ENCODE measurements around the gene ERCC6. TPM values are rescaled to one million over a fixed set of nuclear protein-coding genes. Genes with fewer than 3 reads are reported as not detected.

Gene ERCC6
- total and polyA plus RNA-seq, 2 donors (not counting 1 experiment from before 2014, with no cell fraction given), result 8.1 to 59.8 TPM

GRCh38 chr10:49528977-49529506 is 9.9 kb downstream of the ERCC6 start:
- POLR2A ChIA-PET, result no interaction called here
- intact Hi-C loops (cut with micrococcal nuclease), result no loop called here
- Histone ChIP-seq H3K9me3 (ENCODE audit: control extremely low read depth in 1 of 3, control insufficient read depth in 2 of 3, insufficient read depth in 1 of 3, low read length in 2 of 3) (no peaks in the 10 kb centered on the region), H3K4me1 (ENCODE audit: control insufficient read depth in 2 of 2, insufficient read depth in 2 of 2, low read length in 2 of 2) (no peaks in the 10 kb centered on the region), H3K27me3 (replicated peaks in 1 of 4; ENCODE audit: control extremely low read depth in 1 of 4, control insufficient read depth in 3 of 4, insufficient read depth in 4 of 4, low read length in 3 of 4) (no peaks in the 10 kb centered on the region), H3K36me3 (replicated peaks in 1 of 2; ENCODE audit: control extremely low read depth in 1 of 2, control insufficient read depth in 1 of 2, extremely low read depth in 1 of 2, insufficient read depth in 2 of 2, low read length in 1 of 2) (peaks cover 2 to 63% of the 10 kb centered on the region in 2 experiments), H3K27ac (ENCODE audit: low read length in 2 of 2) (no peak overlapping the region), H3K4me3 (ENCODE audit: control extremely low read depth in 1 of 5, extremely low read depth in 1 of 5, insufficient read depth in 1 of 5, low read depth in 2 of 5, low read length in 4 of 5) (no peak overlapping the region), H3K9ac (ENCODE audit: low read length) (no peak overlapping the region), H4K20me1 (ENCODE audit: control insufficient read depth, insufficient read depth, low read length, poor library complexity, severe bottlenecking) (peaks cover 22% of the 10 kb centered on the region), H2AFZ (ENCODE audit: insufficient read depth, low read depth, low read length, poor library complexity, severe bottlenecking) (no peak overlapping the region), H3K4me2 (replicated peaks; ENCODE audit: low read depth, low read length, poor library complexity, severe bottlenecking) (no peak overlapping the region), H3K79me2 (ENCODE audit: control insufficient read depth, insufficient read depth, low read length) (peaks cover 33% of the 10 kb centered on the region)
- WGBS (ENCODE audit: insufficient coverage), result 60% methylated on average over 1 of the region's 2 CpGs
- no peak for DNase-seq
- no peak for ATAC-seq (ENCODE audit: low read depth)
- no peaks in the 10 kb centered on the region for H3K27me3 Mint-ChIP-seq
- TF ChIP-seq EZH2 (IDR thresholded peaks at IDR 0.05; ENCODE audit: borderline replicate concordance, insufficient read depth, low read depth, low read length, poor library complexity, severe bottlenecking) (no peak), CTCF (IDR thresholded peaks at IDR 0.05) (no peak)
- no peaks in the 10 kb centered on the region for H3K9me3 Mint-ChIP-seq (ENCODE audit: insufficient read depth)
- H3K4me1 Mint-ChIP-seq, result peaks cover 8% of the 10 kb centered on the region
- CTCF ChIA-PET, result interaction anchor here (1.2 to 3.6 kb wide), 2 partner anchors 10 kb away, joined by 3 to 11 read pairs; partner anchors contain the start of gene ERCC6
- no peak overlapping the region for H3K4me3 Mint-ChIP-seq
- H3K27ac Mint-ChIP-seq, result no peak overlapping the region

GRCh38 chr10:49527850-49528249 is 11.1 kb downstream of the ERCC6 start:
- Mint-ChIP-seq H3K4me3 (no peak overlapping the region), H3K27me3 (no peaks in the 10 kb centered on the region), H3K9me3 (ENCODE audit: insufficient read depth) (no peaks in the 10 kb centered on the region), H3K27ac (no peak overlapping the region), H3K4me1 (peaks cover 7% of the 10 kb centered on the region)
- Histone ChIP-seq H3K4me2 (replicated peaks; ENCODE audit: low read depth, low read length, poor library complexity, severe bottlenecking) (no peak overlapping the region), H3K27ac (ENCODE audit: low read length in 2 of 2) (no peak overlapping the region), H3K9me3 (ENCODE audit: control extremely low read depth in 1 of 3, control insufficient read depth in 2 of 3, insufficient read depth in 1 of 3, low read length in 2 of 3) (no peaks in the 10 kb centered on the region), H3K36me3 (replicated peaks in 1 of 2; ENCODE audit: control extremely low read depth in 1 of 2, control insufficient read depth in 1 of 2, extremely low read depth in 1 of 2, insufficient read depth in 2 of 2, low read length in 1 of 2) (peaks cover 2 to 73% of the 10 kb centered on the region in 2 experiments), H3K4me1 (ENCODE audit: control insufficient read depth in 2 of 2, insufficient read depth in 2 of 2, low read length in 2 of 2) (no peaks in the 10 kb centered on the region), H2AFZ (ENCODE audit: insufficient read depth, low read depth, low read length, poor library complexity, severe bottlenecking) (no peak overlapping the region), H4K20me1 (ENCODE audit: control insufficient read depth, insufficient read depth, low read length, poor library complexity, severe bottlenecking) (peaks cover 22% of the 10 kb centered on the region), H3K79me2 (ENCODE audit: control insufficient read depth, insufficient read depth, low read length) (peaks cover 21% of the 10 kb centered on the region), H3K4me3 (ENCODE audit: control extremely low read depth in 1 of 5, extremely low read depth in 1 of 5, insufficient read depth in 1 of 5, low read depth in 2 of 5, low read length in 4 of 5) (no peak overlapping the region), H3K27me3 (replicated peaks in 1 of 4; ENCODE audit: control extremely low read depth in 1 of 4, control insufficient read depth in 3 of 4, insufficient read depth in 4 of 4, low read length in 3 of 4) (no peaks in the 10 kb centered on the region), H3K9ac (ENCODE audit: low read length) (no peak overlapping the region)
- TF ChIP-seq CTCF (IDR thresholded peaks at IDR 0.05) (no peak), EZH2 (IDR thresholded peaks at IDR 0.05; ENCODE audit: borderline replicate concordance, insufficient read depth, low read depth, low read length, poor library complexity, severe bottlenecking) (no peak)
- CTCF ChIA-PET, result interaction anchor here (1.0 to 1.6 kb wide), 2 partner anchors 9 to 15 kb away, joined by 3 to 4 read pairs; no protein-coding TSS in a partner anchor
- WGBS (ENCODE audit: insufficient coverage), result 100% methylated on average over 2 of the region's 4 CpGs
- ATAC-seq (ENCODE audit: low read depth) (no peak), DNase-seq (no peak)
- intact Hi-C loops (cut with micrococcal nuclease), result no loop called here
- POLR2A ChIA-PET, result no interaction called here
